Esophagus muscularis mucosa (tissue), 4 donors: Measurements from ENCODE around the gene PTPN6.

ENCODE experiments used
- EP300 ChIP-seq: sonication (generic); formaldehyde crosslinking; IDR thresholded peaks from one replicate; pipeline ENCODE4 v1.6.1; 2017; ENCODE audit warnings: antibody characterized with exemption
- POLR2A ChIP-seq: fragments of 450-650 bp; IDR thresholded peaks from one replicate; pipeline ENCODE4 v1.6.1; 2017; ENCODE audit warnings: antibody characterized with exemption, moderate library complexity, mild to moderate bottlenecking, low read depth
- TF ChIP-seq, protein P1 (sequence below), 3 experiments: fragments of 200-600 bp in 2 of 3; fragments of 450-650 bp in 1 of 3; sonication (generic) in 2 of 3; IDR thresholded peaks; one replicate each; pipeline ENCODE4 v1.5.1; 2017 to 2019; ENCODE audit warnings: antibody characterized with exemption in 3 of 3, mild to moderate bottlenecking in 2 of 3, moderate library complexity in 1 of 3

- TF ChIP-seq, protein P1, sequence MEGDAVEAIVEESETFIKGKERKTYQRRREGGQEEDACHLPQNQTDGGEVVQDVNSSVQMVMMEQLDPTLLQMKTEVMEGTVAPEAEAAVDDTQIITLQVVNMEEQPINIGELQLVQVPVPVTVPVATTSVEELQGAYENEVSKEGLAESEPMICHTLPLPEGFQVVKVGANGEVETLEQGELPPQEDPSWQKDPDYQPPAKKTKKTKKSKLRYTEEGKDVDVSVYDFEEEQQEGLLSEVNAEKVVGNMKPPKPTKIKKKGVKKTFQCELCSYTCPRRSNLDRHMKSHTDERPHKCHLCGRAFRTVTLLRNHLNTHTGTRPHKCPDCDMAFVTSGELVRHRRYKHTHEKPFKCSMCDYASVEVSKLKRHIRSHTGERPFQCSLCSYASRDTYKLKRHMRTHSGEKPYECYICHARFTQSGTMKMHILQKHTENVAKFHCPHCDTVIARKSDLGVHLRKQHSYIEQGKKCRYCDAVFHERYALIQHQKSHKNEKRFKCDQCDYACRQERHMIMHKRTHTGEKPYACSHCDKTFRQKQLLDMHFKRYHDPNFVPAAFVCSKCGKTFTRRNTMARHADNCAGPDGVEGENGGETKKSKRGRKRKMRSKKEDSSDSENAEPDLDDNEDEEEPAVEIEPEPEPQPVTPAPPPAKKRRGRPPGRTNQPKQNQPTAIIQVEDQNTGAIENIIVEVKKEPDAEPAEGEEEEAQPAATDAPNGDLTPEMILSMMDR (IDR thresholded peaks at IDR 0.05): no peak
- no peak for TF ChIP-seq EP300
- TF ChIP-seq POLR2A: no peak
These were observed 1.8 kb downstream of the PTPN6 start for GRCh38 chr12:6952863-6953441.
